ENCODE results near the gene GPR6. TPM values are rescaled to one million over a fixed set of nuclear protein-coding genes. Genes with fewer than 3 reads are reported as not detected.

The GPR6 gene
- total RNA-seq: not detected in 2 replicates

GRCh38 chr6:109978174-109979032 is at the start of gene GPR6:
Gene GPR6, plus strand, starts transcription at chr6:109978311. Its CDS starts 802 bp downstream, at chr6:109979113.

Other genes with a start within 250 kb of the GPR6 start
- 9.5 and 18.6 TPM in 2 replicates for gene WASF1, start 201.4 kb downstream of the GPR6 start, total RNA-seq
- gene CDC40, start 202.1 kb downstream of the GPR6 start, total RNA-seq: 8.0 and 8.7 TPM in 2 replicates